ENCODE data around the gene STARD7. TPM values are rescaled to one million over a fixed set of nuclear protein-coding genes. Genes with fewer than 3 reads are reported as not detected.
"Not testable (repeated sequence)": the region's sequence is repeated elsewhere in the genome, so short reads cannot be mapped to it uniquely, and the experiment has no call there.

The STARD7 gene
- total RNA-seq, 1 donor from 2014 or later, result 248 TPM

DNA sequence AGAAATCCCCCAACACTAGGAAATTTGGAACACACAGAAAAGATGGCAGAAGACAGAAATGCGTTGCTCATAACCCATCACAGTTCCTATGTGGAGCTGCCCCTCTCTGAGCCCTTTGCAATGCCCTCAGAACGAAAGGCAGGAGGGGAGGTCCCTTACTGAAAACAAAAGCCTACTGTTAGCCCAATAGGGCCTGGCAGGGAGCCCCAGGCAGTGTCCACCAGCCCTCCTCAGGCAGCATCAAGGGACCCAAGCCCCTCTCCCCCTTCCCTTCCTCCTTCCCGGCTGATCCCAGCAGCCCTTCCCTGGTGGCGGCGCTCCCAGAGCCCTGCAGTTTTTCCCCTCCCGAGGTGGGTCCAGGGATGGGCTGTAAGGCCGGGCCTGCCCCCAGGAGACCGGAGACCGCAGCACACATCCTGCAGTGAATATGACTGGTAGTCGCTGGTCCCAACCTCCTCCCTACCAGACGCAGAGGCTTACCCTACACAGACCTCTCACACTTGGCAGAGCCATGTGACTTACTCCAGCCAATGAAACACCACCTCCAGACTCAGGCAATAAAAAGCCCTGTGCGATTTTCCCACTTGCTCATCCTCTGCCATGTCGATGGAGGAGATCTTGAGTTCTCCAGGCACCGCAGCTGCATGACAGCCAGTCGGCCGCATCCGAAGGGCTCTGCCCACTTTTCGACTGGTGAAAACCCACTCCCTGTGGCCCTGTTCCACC is 44.0 kb downstream of the STARD7 start:
- DNase-seq (ENCODE audit: low read depth), result no peak

DNA sequence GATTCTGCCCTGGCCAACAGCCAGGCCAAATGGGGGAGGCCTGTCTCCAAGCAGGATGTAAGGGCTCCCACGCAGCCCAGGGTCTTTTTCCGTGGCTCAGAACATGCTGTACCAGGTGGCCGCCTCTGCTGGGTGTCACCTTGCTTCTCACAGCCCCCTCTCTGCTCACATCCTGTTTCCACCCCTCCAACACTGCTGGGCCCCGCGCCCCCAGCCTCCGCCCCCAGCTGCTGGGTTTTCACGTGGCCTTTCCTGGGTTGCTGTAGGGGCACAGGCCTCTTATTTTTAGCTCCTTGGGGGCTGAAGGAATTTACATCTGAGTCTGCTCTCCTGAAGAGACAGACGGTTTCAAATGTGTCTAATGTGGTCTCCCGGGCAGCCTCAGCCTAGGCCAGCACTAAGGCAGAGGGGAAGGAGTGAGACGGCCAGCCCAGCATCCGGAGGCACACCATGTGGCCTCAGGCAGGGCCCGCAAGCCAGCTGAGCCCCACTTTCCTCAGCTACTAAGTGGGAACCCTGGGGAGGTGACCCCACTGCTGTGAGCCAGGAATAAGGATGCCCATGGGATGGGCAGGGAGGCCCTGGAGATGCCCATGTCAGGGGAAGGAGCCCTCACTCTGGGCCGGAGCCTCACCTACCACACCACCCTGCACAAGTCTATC is 44.7 kb downstream of the STARD7 start:
- no peak for DNase-seq (ENCODE audit: low read depth)

DNA sequence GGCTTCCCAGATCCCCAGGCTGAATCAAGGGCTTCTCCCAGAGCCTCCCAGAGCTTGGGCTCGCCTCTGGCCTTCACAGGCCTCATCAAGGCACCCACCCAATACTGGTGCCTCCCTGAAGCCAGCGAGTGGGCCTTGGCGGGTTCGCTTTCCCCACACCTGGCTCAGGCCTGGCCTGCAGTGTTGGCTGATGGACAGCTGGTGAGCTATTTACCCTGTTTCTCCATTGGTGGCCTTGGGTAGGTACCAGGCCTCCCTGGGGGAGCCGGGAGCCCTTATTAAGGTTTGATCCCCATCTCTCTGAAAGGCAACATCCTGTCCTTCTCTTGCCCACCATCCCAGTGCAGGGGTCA is 45.2 kb downstream of the STARD7 start:
- no peak for DNase-seq (ENCODE audit: low read depth)

DNA sequence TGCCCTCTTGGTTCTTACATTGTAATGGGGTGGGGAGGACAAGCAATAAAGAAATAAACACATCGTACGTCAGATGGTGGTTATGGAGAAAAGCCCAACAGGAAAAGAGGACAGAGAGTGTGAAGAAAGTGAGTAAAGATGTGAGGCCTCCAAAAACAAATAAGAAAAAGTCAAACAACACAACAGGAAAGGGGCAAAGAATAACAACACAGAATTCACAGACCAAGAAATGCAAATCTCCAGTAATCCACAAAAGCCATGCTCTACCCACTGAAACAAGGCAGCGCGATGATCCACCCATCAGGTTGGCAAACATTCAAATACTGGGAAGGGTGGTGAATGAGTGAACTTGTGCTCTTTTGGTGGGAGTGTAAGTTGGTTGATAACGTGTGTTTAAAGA is 46.7 kb downstream of the STARD7 start:
- no peak for DNase-seq (ENCODE audit: low read depth)

DNA sequence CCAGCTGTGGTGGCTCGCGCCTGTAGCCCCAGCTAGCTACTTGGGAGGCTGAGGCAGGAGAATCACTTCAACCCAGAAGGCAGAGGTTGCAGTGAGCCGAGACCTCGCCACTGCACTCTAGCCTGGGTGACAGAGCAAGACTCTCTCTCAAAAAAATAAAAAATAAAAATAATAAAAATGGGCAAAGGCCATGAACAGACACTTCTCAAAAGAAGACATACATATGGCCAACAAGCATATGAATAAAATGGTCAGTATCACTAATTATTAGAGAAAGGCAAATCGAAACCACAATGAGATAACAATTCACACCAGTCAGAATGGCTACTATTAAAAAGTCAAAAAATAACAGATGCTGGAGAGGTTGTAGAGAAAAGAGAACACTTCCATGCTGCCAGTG is 48.3 kb downstream of the STARD7 start:
- DNase-seq (ENCODE audit: low read depth), result not testable (repeated sequence)

DNA sequence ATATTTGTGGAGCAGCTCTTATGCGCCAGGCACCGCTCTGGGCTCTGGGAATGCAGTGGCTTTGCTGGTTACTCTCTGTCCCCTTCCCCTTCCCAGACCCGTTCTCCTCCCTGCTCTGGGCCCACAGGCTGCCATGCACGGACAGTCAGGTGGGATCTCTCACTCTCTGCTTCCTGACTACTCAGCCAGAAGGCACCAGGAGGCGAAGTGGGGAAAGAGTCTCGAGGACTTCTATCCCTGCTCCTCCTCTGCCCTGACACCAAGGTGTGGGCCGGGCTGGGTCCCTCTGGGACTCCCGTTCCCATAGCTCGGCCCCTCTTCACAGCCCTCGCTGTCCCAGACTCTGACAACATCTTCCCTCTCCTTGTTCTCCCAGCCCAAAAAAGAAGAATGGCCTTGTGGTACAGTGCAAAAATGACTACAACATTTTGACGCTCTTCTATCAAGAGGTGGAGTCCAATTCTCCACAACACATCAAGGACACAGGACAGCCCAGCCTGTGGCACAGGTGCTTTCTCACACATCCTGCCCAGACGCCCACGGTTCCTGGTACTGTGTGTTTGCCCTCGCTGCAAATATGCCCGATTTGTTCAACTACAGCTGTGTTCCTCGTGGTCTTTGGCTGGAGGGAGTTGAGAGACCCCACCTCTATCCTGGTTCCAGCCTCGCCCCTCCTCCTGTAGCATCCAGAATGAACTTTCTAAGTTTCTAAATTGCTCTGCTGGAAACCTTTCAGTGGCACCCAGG is 49.4 kb downstream of the STARD7 start:
- DNase-seq (ENCODE audit: low read depth), result no peak

DNA sequence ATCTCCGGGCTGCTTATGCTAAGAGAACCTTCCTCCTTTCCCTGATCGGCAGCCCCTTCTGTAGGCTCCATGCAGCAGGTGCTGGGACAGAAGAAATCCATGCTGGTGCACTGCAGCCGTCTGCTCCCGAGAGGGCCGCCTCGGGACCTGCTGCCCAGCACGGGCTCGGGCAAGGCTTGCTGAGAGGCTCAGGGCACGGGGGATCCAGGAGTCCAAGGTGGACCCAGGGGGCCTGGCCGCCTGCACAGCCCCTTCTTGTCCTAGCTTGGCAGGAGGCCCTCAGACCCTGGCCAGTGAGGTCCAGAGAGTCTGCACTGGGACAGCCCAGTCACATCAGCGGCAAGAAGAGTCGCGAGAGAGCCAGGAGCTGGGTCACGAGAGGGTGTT is 50.1 kb downstream of the STARD7 start:
- no peak for DNase-seq (ENCODE audit: low read depth)

DNA sequence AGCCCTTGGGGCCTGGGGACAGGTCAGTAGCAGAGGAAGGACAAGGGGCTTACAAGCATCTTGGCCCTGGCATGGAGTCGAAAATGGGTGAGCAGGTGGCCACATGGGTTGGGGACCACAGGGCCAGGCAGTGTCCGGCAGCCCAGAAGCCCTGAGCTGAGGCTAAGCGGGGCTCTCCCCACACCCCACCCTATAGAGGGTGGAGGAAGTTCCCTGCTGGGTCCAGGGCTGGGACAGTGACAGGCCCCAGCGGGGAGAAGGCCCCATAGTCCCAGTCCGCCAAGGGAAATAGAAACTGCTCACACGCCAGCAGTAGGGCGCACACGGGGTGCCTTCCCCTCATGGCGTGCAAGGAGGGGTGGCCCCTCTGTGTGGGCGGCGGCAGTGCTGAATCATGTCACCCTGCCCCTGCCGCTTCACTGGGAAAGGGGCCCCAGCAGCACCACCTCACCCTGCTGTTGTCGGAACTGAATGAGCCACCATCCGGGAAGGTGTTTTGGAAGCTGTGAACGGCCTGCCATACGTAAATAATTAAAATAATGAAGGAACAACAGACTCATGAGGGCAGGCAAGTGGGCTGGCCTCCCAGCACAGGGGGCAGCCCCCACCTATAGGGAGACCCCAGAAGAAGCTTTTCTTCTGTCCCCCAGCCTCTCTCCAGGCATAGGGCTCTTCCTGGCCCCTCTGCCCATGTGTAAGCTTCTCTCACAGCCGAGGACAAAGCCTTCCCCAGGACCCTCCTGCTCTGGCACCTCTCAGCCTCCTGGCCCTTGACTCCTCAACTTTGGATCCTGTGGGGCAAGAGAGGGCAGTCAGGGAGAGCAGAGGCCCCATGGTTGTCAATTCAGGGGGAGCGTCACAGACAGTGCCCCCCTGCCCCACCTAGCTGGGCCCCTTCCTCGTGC is 50.7 kb downstream of the STARD7 start:
- no peak for DNase-seq (ENCODE audit: low read depth)

DNA sequence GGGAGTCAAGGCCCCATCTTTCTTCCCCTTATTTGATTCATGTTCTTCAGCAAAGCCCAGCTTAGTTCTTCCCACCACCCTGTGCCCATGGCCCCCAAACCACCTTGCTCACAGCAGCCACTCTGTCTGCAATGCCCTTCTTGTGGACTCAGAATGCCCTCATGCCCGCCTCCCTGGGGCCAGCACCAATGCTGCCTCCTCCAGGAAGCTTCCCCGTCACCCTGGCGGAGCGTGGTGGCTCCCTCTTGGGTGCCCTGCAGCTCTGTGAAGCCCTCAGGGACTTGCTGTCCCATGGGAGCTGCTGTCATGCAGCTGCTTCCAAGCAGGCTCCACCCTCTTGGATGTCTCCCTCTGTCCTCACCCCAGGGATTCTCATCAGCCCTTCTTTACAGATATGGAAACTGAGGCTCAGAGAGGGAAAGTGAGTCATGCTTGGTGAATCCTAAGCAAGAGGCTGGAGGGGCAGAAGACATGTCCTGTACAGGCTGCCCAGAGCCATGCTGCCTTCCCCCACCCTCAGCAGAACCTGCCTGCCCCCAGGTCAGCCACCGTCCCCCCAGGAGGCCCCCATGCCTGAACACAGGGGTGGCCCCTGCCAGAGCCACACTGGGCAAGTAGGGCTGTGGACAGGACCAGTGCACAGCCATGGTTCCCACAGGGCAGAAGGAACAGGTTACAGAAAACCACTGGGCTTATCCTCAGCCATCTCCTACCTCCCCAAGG is 51.5 kb downstream of the STARD7 start:
- no peak for DNase-seq (ENCODE audit: low read depth)

DNA sequence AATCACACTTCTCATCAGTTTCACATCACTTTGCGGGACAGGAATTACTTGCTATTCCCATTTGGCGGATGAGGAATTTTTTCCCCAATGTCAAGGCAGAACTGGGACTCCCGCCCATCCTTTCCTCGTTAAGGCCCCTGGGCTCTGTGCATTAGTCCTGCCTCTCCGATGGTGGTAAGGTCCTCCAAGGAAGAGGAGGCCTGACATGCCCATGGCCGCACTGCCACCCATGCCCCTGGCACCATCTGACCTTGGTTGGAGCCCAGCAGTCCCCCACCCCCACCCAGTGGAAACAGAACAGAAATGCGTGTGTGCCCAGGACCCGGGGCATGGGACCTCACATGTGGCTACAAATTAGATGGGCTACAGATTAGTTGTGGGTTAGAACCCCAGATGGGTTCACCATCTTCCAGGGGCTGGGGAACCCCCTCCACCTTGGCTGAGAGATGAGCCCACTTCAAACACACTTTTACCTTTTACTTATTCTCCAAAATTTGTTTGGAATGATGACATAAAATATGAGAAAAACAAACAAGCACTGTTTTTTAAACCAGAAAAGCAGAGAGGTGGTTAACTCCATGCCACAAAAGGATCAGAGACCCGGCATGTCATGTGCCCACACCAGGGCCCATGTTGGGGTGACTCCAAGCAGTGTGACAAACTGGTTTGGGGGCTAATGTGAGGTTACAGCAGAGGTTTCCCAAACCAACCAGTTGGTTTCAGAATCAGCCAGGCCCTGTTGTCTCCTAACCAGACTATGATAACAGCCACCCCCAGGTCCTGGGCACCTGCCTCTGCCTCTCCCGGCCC is 52.4 kb downstream of the STARD7 start:
- no peak for DNase-seq (ENCODE audit: low read depth)

DNA sequence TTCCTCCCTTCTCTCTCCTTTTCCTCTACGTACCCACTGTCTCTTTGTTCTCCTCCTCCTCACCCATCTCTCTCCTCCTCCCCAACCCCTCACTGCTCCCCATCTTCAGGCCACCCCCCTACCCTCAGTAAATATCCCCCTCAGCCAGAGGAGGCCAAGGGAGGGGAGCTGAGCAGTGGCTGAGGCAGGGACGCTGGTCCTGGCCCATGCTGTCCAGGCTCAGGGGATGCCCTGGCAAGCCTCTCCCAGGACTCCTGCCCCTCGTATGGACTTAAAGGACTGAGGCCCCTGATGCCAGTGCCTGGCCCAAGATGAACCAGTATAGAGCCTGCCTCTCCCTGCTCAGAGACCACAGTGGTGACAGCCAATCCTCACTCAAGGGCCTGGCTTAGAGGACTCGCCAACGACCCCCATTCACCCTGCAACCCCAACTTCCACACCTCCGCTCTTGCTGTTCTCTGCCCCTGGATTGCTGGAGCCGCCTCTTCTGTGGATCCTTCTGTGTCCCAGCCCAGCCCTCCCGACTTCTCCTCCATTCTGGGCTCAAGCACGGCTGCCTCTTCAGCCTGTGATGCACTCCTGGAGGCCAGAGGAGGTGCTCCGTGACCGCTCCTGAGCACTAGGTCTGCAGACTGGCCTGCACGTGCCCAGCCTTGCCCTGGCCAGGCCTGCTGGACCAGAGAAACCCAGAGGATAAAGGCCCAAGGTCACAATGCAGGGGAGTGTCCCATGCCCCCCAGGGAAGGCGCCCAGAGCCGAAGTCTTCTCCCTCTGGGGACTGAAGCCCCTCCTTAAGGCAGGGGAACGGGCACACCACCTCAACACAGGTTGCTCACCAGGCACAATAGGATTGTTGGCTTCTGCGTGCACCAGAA is 53.9 kb downstream of the STARD7 start:
- DNase-seq (ENCODE audit: low read depth), result no peak

DNA sequence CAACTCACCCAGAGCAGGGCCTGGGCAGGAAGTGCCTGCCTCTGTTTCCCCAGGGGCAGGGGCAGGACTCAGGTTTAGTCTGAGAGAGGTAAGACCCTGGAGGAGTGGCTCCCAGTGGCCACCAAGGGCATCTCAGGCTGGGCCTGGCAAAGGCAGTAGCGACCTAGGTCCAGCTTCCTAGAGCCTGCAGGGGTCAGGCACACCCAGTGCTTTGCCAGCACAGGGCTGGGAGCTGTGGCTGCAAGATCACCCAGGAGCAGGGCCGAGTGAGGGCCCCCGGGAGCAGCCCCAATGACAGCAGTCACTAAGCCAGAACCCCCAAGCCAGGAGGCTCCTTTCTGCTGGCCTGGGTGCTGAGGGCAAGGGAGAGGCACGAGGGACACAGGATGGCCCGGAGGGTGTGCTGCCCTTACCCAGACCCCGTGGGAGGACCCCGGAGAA is 54.6 kb downstream of the STARD7 start:
- DNase-seq (ENCODE audit: low read depth), result no peak

DNA sequence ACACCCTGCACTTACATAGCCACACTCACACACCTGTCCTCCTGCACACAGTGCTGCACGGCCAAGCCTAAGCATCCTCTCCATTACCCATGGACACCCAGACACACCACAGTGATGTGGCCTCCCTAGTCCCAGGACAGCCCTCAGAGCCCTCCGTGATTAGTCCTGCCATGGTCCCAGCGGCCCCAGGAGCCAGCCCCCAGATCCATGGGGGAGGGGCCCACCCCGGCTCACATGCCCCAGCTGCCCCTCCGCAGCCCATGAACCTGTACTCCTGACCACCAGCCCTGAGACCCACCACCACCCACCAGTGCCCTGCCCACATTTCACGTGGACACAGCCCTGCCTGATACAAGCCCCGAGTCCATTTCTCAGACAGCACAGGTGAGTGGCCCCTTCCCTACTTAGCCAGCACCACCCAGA is 55.3 kb downstream of the STARD7 start:
- no peak for DNase-seq (ENCODE audit: low read depth)

DNA sequence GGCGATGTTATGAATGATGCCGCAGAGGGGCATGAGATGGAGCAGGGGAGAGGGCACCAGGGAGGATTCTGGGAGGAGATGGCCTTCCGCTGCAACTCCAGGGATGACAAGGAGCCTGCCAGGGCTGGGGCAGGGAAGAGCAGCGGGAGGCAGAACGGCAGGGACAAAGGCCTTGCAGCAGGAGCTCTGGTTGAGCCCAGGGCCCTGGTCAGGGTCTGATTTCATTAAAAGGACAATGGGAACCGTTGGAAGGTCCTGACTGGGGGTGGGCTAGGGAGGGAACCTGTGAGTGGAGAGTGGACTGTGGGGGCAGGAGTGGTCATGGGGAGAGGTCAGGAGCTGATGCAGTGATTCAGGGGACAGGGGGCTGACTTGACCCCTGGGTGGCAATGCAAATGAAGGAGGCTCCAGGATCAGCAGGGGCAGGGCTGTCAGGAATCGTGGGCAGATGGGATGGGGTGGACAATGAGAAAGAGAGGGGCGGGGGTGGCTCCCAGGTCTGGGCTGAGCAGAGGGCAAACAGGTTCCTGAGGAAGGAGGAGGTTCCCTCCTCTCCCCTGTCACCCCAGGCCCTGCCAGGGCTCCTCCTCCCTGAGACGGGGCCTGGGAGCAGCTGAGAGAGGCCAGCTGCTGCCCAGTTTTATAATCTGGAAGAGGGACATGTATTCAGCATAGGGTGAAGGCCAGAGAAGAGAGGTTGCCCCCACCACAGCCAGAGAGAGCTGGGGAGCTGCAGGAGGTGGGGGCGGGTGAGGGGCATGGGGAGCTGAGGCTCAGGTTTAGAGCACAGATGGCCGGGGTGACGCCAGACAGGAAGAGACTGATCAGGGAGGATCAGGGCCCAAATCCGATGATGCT is 56.1 kb downstream of the STARD7 start:
- DNase-seq (ENCODE audit: low read depth), result no peak

DNA sequence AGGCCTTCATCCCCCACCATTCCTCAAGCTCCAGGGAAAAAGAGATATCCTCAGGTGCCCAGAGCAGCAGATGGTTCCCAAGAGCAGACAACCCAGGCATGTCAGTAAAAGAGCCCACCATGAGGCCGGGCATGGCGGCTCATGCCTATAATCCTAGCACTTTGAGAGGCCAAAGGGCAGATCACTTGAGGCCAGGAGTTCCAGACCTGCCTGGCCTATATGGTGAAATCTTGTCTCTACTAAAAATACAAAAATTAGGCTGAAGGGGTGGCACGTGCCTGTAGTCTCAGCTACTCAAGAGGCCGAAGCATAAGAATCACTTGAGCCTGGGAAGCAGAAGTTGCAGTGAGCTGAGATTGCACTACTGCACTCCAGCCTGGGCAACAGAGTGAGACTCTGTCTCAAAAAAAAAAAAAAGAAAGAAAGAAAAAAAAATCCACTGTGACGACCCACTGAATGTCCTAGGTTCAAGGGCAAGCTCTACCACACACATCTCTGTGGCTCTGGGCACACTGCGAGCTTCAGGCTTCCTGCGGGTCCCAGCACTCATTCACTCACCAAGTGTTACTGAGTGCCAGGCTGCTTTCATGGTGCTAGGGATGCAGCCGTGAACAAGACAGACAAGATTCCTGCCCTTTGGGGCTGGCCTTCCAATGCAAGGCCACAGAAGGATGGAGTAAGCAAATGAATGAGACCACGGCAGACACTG is 56.9 kb downstream of the STARD7 start:
- no peak for DNase-seq (ENCODE audit: low read depth)

DNA sequence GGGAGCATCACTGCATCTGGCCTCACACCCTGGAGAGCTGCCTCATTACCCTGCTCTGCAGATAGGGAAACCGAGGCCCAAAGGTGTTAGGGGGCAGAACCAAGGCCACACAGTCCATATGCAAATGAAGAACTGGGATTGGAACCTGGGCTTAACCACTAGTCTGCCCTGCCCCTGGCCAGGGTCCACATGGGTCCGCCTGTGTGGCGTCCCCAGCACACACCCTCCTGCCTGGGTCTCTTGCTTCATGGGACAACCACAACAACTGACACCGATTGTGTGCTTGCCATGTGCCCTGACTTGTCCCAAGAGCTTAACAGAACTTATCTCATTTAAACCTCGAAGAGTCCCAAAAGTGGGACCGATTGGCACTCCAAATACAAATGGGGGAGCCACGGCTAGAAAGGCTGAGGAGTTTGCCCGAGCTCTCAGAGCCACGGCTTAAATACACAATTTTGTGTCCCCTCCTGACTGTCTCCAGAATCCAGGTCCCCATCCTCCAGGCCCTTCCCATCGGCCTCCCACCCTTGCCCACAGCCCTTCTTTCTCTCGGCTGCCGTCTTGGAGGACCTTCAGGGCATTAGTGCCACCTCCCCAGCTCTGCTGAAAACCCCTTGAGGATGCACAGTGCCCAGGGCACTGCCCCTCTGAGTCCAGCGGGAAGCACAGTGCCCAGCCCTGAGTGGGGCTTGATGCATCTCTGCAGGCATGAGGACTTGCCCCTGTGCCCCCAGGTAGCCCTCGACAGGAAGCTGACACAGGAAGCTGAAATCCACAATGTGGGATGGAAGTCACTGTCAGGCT is 57.6 kb downstream of the STARD7 start:
- DNase-seq (ENCODE audit: low read depth), result no peak
